DMS53 treated with DMSO at 0.1 percent for 48 hours (cell line): Measurements from ENCODE around the gene OXSR1.
"Not testable (repeated sequence)": the region's sequence is repeated elsewhere in the genome, so short reads cannot be mapped to it uniquely, and the experiment has no call there.

Source experiments
- DNase-seq: peaks from one replicate; lab custom pipeline; 2025; ENCODE audit not compliant: unreplicated experiment; lab: John Stamatoyannopoulos, UW

Gene OXSR1

GRCh38 chr3:38127611-38128302, 37.6 kb upstream of the OXSR1 start:
- DNase-seq, result no peak

- no peak for DNase-seq
Observed at GRCh38 chr3:38128303-38128655, 37.1 kb upstream of the OXSR1 start.

GRCh38 chr3:38129058-38129457, 36.3 kb upstream of the OXSR1 start:
- DNase-seq, result no peak

- no peak for DNase-seq
Observed at GRCh38 chr3:38130631-38131065, 34.7 kb upstream of the OXSR1 start.

- no peak for DNase-seq
Observed at GRCh38 chr3:38131621-38132369, 33.5 kb upstream of the OXSR1 start.

- no peak for DNase-seq
Observed at GRCh38 chr3:38133209-38133556, 32.2 kb upstream of the OXSR1 start.

GRCh38 chr3:38133557-38134405, 31.6 kb upstream of the OXSR1 start:
- no peak for DNase-seq

GRCh38 chr3:38134517-38135143, 30.7 kb upstream of the OXSR1 start:
- not testable (repeated sequence) for DNase-seq

GRCh38 chr3:38135621-38136277, 29.6 kb upstream of the OXSR1 start:
- DNase-seq, result not testable (repeated sequence)

GRCh38 chr3:38136393-38136776, 29.0 kb upstream of the OXSR1 start:
- DNase-seq, result no peak

GRCh38 chr3:38136777-38137614, 28.3 kb upstream of the OXSR1 start, which contains the start of gene ACAA1:
Gene ACAA1, minus strand, starts transcription at chr3:38137127. Its CDS starts 92 bp downstream, at chr3:38137035.
- peak; percentile 76 for DNase-seq

- no peak for DNase-seq
Observed at GRCh38 chr3:38137615-38138348, 27.6 kb upstream of the OXSR1 start.

- DNase-seq, result no peak
Observed at GRCh38 chr3:38138349-38139190, 26.8 kb upstream of the OXSR1 start, which contains the start of gene MYD88. Gene MYD88, plus strand, starts transcription at chr3:38138661. Its CDS starts 40 bp downstream, at chr3:38138701.

- no peak for DNase-seq
Observed at GRCh38 chr3:38139191-38139590, 26.1 kb upstream of the OXSR1 start.

- no peak for DNase-seq
Observed at GRCh38 chr3:38139652-38140051, 25.7 kb upstream of the OXSR1 start.

- no peak for DNase-seq
Observed at GRCh38 chr3:38140326-38141172, 24.8 kb upstream of the OXSR1 start.
